Left lung (tissue), 10 donors: ENCODE data around the gene AJAP1. TPM values are rescaled to one million over a fixed set of nuclear protein-coding genes. Genes with fewer than 3 reads are reported as not detected.
A peak's percentile ranks its signal among the peaks of the same experiment; 100 is the strongest.

Experiments
- ATAC-seq: fragments of 200-7000 bp; cut with Tn5 transposase; one replicate; pipeline ENCODE4 v1.9.1; 2020; ENCODE audit warnings: moderate library complexity
- DNase-seq, 4 donors: peaks; one replicate each; pipeline ENCODE4 v3.0.0-alpha.2; 2013 to 2020
- H3K27ac ChIP-seq, 2 donors: fragments of 200-600 bp; sonication (generic) in 1 of 2; one replicate each; pipeline versions ENCODE4 v1.5.0 to v1.8.0; 2020 to 2021
- H3K27me3 ChIP-seq, 2 donors: fragments of 200-600 bp; sonication (generic) in 1 of 2; one replicate each; pipeline versions ENCODE4 v1.5.0 to v1.8.0; 2020 to 2021
- H3K36me3 ChIP-seq, 2 donors: fragments of 200-600 bp; sonication (generic) in 1 of 2; one replicate each; pipeline versions ENCODE4 v1.5.0 to v1.8.0; 2020 to 2021
- H3K4me1 ChIP-seq, 2 donors: fragments of 200-600 bp; one replicate each; pipeline ENCODE4 v1.8.0; 2021
- H3K4me3 ChIP-seq, 2 donors: fragments of 200-600 bp; sonication (generic) in 1 of 2; one replicate each; pipeline versions ENCODE4 v1.5.0 to v1.8.0; 2020 to 2021; ENCODE audit warnings: mild to moderate bottlenecking in 1 of 2
- H3K9me3 ChIP-seq, 2 donors: fragments of 200-600 bp; sonication (generic) in 1 of 2; one replicate each; pipeline versions ENCODE4 v1.5.0 to v1.8.0; 2020 to 2021
- intact Hi-C, 2 donors: fragments of 100-400 bp; cut with DNase I; formaldehyde crosslinking; loops; one replicate each; pipeline versions ENCODE4 v1.11.2 to v1.14.2; 2022
- polyA plus RNA-seq, 6 donors: library from polyadenylated mRNA; unstranded; fragments of 120-200 nt; gene quantifications; one replicate each; pipeline ENCODE4 v1.2.1, GENCODE V29; 2013; ENCODE audit not compliant: insufficient read length in 6 of 6
- total RNA-seq, 2 donors: library from RNA; stranded (reverse); fragmentation: NEBNext Ultra II Directional; extraction: Animal tissue kit (Norgen Biotek cat#: 25700); gene quantifications; one replicate each; pipeline ENCODE4 v1.2.1, GENCODE V29; 2021
- TF ChIP-seq, protein P1 (sequence below), 2 donors: fragments of 200-600 bp; sonication (generic) in 1 of 2; IDR thresholded peaks; one replicate each; pipeline versions ENCODE4 v1.5.0 to v1.8.0; 2021; ENCODE audit warnings: antibody characterized with exemption in 2 of 2
- donor health status: DM: no; HTN: yes; CAD: no.
- donor health status: DM: no; HTN: no; CAD: no.

AJAP1 gene
- total and polyA plus RNA-seq, 8 donors, result 0.06 to 0.79 (median 0.20) TPM

DNA sequence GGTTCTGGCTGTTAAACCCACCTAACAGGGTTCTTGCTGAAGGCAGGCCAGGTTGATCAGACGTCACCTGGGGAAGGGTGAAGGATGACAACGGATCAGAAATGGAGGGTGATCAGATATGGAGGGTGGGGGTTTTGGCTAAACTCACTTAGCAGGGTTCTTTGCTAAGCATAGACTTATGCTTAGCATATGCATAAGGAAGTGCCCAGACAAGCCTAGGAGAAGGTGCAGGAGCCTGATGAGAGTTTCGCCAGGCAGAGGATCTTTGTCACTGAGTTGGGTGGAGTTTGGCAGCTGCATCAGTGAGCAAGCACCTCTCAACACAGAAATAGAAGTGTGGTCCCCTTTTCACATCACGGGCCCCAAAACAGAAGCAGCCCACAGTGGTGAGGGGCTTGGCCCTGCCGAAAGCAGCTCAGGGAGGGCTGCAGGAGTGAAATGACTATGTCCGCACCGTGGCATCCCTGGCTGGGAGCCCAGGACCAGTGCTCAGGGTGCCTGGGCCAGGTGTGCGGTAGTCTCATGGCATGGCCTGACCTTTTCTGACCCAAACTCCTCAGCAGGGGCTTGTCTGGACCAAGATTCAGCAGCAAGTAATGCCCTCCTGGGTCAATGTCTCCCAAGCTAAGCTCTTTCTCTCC, 101.6 kb downstream of the AJAP1 start:
- Histone ChIP-seq H3K27ac (no peak overlapping the region), H3K4me1 (no peaks in the 10 kb centered on the region), H3K27me3 (peaks cover 0 to 27% of the 10 kb centered on the region in 2 donors), H3K9me3 (peaks cover 0 to 18% of the 10 kb centered on the region in 2 donors), H3K4me3 (no peak overlapping the region), H3K36me3 (no peaks in the 10 kb centered on the region)
- intact Hi-C loops, result no loop called here
- peak in 1 of 4 donors; percentile 56 for DNase-seq
- TF ChIP-seq, protein P1, sequence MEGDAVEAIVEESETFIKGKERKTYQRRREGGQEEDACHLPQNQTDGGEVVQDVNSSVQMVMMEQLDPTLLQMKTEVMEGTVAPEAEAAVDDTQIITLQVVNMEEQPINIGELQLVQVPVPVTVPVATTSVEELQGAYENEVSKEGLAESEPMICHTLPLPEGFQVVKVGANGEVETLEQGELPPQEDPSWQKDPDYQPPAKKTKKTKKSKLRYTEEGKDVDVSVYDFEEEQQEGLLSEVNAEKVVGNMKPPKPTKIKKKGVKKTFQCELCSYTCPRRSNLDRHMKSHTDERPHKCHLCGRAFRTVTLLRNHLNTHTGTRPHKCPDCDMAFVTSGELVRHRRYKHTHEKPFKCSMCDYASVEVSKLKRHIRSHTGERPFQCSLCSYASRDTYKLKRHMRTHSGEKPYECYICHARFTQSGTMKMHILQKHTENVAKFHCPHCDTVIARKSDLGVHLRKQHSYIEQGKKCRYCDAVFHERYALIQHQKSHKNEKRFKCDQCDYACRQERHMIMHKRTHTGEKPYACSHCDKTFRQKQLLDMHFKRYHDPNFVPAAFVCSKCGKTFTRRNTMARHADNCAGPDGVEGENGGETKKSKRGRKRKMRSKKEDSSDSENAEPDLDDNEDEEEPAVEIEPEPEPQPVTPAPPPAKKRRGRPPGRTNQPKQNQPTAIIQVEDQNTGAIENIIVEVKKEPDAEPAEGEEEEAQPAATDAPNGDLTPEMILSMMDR (IDR thresholded peaks at IDR 0.05), result no peak
- no peak for ATAC-seq

DNA sequence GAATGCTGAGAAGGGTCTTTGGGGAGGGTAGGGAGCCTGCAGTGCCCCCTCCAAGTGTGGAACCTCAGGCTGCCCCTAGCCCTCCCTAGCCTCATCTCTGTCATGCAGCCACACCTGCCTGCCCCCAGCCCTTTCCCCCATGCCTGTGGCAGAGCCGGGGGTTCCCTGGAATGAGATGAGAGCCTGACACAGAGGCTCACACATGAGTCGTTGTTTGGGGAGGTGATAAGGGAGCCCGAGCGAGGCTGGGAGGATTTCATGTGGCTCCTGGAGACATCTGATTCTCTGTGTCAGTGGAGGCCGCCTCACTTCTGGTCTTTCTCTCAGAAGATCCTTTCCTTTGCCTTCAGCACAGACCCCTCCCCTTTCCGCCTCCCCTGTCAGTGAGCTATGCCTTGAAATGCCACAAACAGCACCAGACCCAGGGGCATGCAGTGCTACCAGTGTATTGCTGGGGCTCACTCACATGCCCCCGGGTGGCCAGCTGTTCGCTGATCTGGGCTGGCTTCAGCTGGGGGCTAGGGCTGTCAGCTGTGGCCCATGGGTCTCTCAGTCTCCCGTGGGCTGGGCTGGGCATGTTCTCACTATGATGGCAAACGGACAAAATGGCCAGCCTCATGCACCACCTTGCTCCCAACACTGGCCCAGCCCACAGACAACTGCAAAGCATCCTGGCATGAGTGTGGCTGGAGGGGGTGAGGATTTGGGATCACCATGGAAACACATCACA, 102.6 kb downstream of the AJAP1 start:
- no peak for ATAC-seq

DNA sequence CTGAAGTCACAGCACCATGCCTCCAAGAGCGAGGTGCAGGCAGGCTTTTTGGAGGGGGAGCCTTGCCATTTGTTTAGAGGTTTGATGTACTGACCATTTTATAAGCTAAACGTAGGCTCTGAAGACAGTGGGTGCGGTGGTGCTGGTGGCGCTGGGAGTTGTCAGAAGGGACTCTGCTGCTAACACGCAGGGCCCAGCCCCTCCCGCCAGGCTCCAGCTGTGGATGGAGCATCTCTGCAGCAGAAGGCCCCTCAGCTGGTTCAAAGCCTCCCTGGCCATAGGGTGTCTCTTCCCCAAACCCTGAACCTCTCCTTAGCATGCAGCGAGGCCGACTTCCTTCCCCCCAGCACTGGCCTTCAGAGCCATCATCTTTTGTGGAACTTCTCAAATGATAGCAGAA, 105.3 kb downstream of the AJAP1 start:
- ATAC-seq (no peak), DNase-seq (peak in 1 of 4 donors; percentile 63)

More for the DNA sequence above, 102.6 kb downstream of the AJAP1 start:
- H3K4me3 ChIP-seq, result no peak overlapping the region
- no peaks in the 10 kb centered on the region for H3K4me1 ChIP-seq
- peaks cover 0 to 27% of the 10 kb centered on the region in 2 donors for H3K27me3 ChIP-seq
- peaks cover 0 to 18% of the 10 kb centered on the region in 2 donors for H3K9me3 ChIP-seq
- no peaks in the 10 kb centered on the region for H3K36me3 ChIP-seq
- peak in 1 of 4 donors; percentile 51 for DNase-seq
- intact Hi-C loops, result no loop called here
- H3K27ac ChIP-seq, result no peak overlapping the region
- TF ChIP-seq, protein P1 (IDR thresholded peaks at IDR 0.05), result no peak

DNA sequence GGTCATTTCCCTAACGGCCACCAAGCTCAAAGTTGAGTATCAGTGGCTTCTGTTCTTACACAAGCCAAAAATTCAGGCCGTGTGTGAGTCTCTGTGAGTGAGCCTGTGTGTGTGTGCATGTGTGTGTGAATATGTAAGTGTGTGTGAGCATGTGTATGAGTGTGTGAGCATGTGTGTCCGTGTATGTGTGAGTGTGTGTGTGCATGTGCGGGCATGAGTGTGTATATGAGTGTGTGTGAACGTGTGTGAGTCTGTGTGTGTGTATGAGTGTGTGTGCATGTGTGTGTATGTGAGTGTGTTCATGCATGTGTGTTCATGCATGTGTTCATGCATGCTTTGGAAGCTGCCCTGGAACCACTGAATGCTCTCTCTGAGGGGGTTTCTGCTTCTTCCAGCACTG, 105.7 kb downstream of the AJAP1 start:
- no peaks in the 10 kb centered on the region for H3K4me1 ChIP-seq
- ATAC-seq (no peak), DNase-seq (no peak)
- no peak overlapping the region for H3K27ac ChIP-seq
- no peaks in the 10 kb centered on the region for H3K36me3 ChIP-seq
- TF ChIP-seq, protein P1 (IDR thresholded peaks at IDR 0.05), result no peak
- H3K27me3 ChIP-seq, result peaks cover 0 to 27% of the 10 kb centered on the region in 2 donors
- intact Hi-C loops, result no loop called here
- H3K9me3 ChIP-seq, result peaks cover 0 to 8% of the 10 kb centered on the region in 2 donors
- no peak overlapping the region for H3K4me3 ChIP-seq

More for the DNA sequence above, 105.3 kb downstream of the AJAP1 start:
- Histone ChIP-seq H3K27ac (no peak overlapping the region), H3K4me1 (no peaks in the 10 kb centered on the region), H3K36me3 (no peaks in the 10 kb centered on the region), H3K27me3 (peaks cover 0 to 27% of the 10 kb centered on the region in 2 donors), H3K9me3 (peaks cover 0 to 8% of the 10 kb centered on the region in 2 donors), H3K4me3 (no peak overlapping the region)
- TF ChIP-seq, protein P1 (IDR thresholded peaks at IDR 0.05), result no peak
- intact Hi-C loops, result no loop called here

DNA sequence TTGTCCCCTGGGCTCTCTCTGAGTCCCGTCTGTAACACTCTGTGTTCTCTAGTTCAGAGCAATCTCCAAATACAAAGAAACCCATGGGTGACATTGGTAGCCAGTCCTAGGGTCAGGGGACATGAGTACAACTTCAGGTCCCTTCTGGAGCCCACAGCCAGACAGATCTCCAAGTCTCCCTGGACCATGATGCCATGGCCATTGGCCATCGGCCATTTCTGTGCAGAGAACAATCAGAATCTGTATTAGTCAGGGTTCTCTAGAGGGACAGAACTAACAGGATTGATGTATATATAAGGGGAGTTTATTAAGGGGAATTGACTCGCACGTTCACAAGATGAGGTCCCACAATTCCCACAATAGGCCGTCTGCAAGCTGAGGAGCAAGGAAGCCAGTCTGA, 106.9 kb downstream of the AJAP1 start:
- Histone ChIP-seq H3K4me1 (no peaks in the 10 kb centered on the region), H3K4me3 (no peak overlapping the region), H3K27me3 (peaks cover 0 to 17% of the 10 kb centered on the region in 2 donors), H3K9me3 (peaks cover 0 to 8% of the 10 kb centered on the region in 2 donors), H3K27ac (no peak overlapping the region), H3K36me3 (no peaks in the 10 kb centered on the region)
- TF ChIP-seq, protein P1 (IDR thresholded peaks at IDR 0.05), result no peak
- no peak for ATAC-seq
- no peak for DNase-seq
- intact Hi-C loops, result no loop called here
